Panc1 (cell line): ENCODE data around the gene FGF22. TPM values are rescaled to one million over a fixed set of nuclear protein-coding genes. Genes with fewer than 3 reads are reported as not detected.

Source experiments
- ATAC-seq: fragments of 200-7000 bp; cut with Tn5 transposase; 2 replicates; pipeline ENCODE4 v1.9.1; 2020; ENCODE audit warnings: mild to moderate bottlenecking, moderate library complexity
- BruUV-seq: library from RNA; stranded (reverse); fragments of 400-500 nt; replicated peaks from 2 replicates; lab custom pipeline; 2021; lab: Mats Ljungman, UMichigan
- CTCF ChIA-PET: fragments of 300-600 bp; sonication (Branson Sonifier 250); formaldehyde crosslinking; loops from one replicate; lab custom pipeline; 2022; ENCODE audit warnings: antibody characterized with exemption; lab: Charles Lee
- POLR2A ChIA-PET: fragments of 300-600 bp; sonication (Branson Sonifier 250); formaldehyde crosslinking; loops from one replicate; lab custom pipeline; 2022; ENCODE audit warnings: antibody characterized with exemption; lab: Charles Lee
- DNase-seq: peaks from one replicate; pipeline ENCODE4 v3.0.0-alpha.2; 2010; ENCODE audit warnings: low read depth, low spot score
- H3K27ac ChIP-seq: 2 replicates; pipeline ENCODE4 v1.5.1; 2011; ENCODE audit warnings: mild to moderate bottlenecking, low read length, inconsistent platforms
- H3K27me3 ChIP-seq: fragments of 200-500 bp; sonication (Bioruptor generic); 2 replicates; pipeline ENCODE4 v1.6.0; 2014; ENCODE audit warnings: low read length, inconsistent platforms; ENCODE audit not compliant: control insufficient read depth, insufficient read depth
- H3K36me3 ChIP-seq: fragments of 200-500 bp; sonication (Bioruptor generic); 2 replicates; pipeline ENCODE4 v1.5.1; 2014; ENCODE audit warnings: inconsistent platforms, mild to moderate bottlenecking, low read length, moderate library complexity; ENCODE audit not compliant: control insufficient read depth, insufficient read depth
- H3K4me1 ChIP-seq: 2 replicates; pipeline ENCODE4 v1.5.1; 2011; ENCODE audit warnings: inconsistent platforms, mild to moderate bottlenecking, low read length, moderate library complexity; ENCODE audit not compliant: control insufficient read depth, insufficient read depth
- H3K4me3 ChIP-seq, 2 experiments: 2 replicates each; pipeline ENCODE4 v1.5.1; 2011 to 2012; ENCODE audit warnings: low read depth in 2 of 2, low read length in 2 of 2, mild to moderate bottlenecking in 2 of 2, inconsistent platforms in 1 of 2, moderate library complexity in 1 of 2
- H3K9me3 ChIP-seq: fragments of 200-500 bp; sonication (Bioruptor generic); 2 replicates; pipeline ENCODE4 v1.5.1; 2014; ENCODE audit warnings: low read depth, mild to moderate bottlenecking, inconsistent platforms, low read length, moderate library complexity; ENCODE audit not compliant: control insufficient read depth, insufficient read depth
- CTCF ChIP-seq: fragments of 450-650 bp; IDR thresholded peaks from 2 replicates; pipeline ENCODE4 v1.5.1; 2017; ENCODE audit warnings: mild to moderate bottlenecking
- POLR2AphosphoS5 ChIP-seq: IDR thresholded peaks from 2 replicates; pipeline ENCODE4 v1.6.1; 2012; ENCODE audit warnings: mild to moderate bottlenecking, low read depth, low read length, moderate library complexity
- REST ChIP-seq, 2 experiments: IDR thresholded peaks; 2 replicates each; pipeline ENCODE4 v1.6.1; 2011 to 2012; ENCODE audit warnings: low read depth in 2 of 2, control low read depth in 1 of 2, low read length in 1 of 2, mild to moderate bottlenecking in 1 of 2, moderate library complexity in 1 of 2; ENCODE audit not compliant: insufficient read depth in 1 of 2
- SIN3A ChIP-seq: IDR thresholded peaks from 2 replicates; pipeline ENCODE4 v1.6.1; 2012; ENCODE audit warnings: low read depth, mild to moderate bottlenecking, low read length, moderate library complexity, borderline replicate concordance; ENCODE audit not compliant: insufficient read depth
- TCF7L2 ChIP-seq: IDR thresholded peaks from 2 replicates; pipeline ENCODE4 v1.6.1; 2011; ENCODE audit warnings: mild to moderate bottlenecking, low read depth, low read length, inconsistent platforms
- in situ Hi-C: cut with HindIII; loops from 2 replicates; pipeline ENCODE4 v1.10.0; 2016; ENCODE audit warnings: low sequenced_read_pairs, low pct_unique_long_range_greater_than_20kb
- intact Hi-C: fragments of 100-400 bp; cut with micrococcal nuclease; formaldehyde crosslinking; loops from one replicate; pipeline ENCODE4 v1.10.0; 2022; ENCODE audit not compliant: unreplicated experiment
- total RNA-seq: library from RNA; stranded (reverse); gene quantifications from one replicate; pipeline ENCODE4 v1.2.1, GENCODE V29; 2021; ENCODE audit not compliant: unreplicated experiment

Gene FGF22
- total RNA-seq, 1 experiment from 2014 or later, result 0.72 TPM

GRCh38 chr19:661427-662196 is 21.9 kb downstream of the FGF22 start:
- intact Hi-C loops (no loop called here), in situ Hi-C loops (no loop called here)
- CTCF ChIA-PET, result no interaction called here
- TF ChIP-seq TCF7L2 (no peak), POLR2AphosphoS5 (no peak), SIN3A (no peak), CTCF (no peak), REST (IDR thresholded peaks at IDR 0.05; ENCODE audit: insufficient read depth in 1 of 2, low read depth in 2 of 2, low read length in 1 of 2) (no peak)
- no peak for ATAC-seq
- peak overlapping the region; percentile 71 for H3K27ac ChIP-seq
- no peaks in the 10 kb centered on the region for H3K27me3 ChIP-seq
- no peaks in the 10 kb centered on the region for H3K9me3 ChIP-seq
- H3K4me1 ChIP-seq, result no peaks in the 10 kb centered on the region; the same call in 1 of the 2 replicates
- no peak for DNase-seq
- H3K4me3 ChIP-seq, result peak overlapping the region; percentile 58 to 78
- BruUV-seq, result TSS peak; percentile 71
- POLR2A ChIA-PET, result no interaction called here
- H3K36me3 ChIP-seq, result no peaks in the 10 kb centered on the region; the same call in 1 of the 2 replicates

- Histone ChIP-seq H3K4me1 (no peaks in the 10 kb centered on the region; the same call in 1 of the 2 replicates), H3K9me3 (no peaks in the 10 kb centered on the region), H3K27me3 (no peaks in the 10 kb centered on the region), H3K4me3 (peak overlapping the region; percentile 58 to 78), H3K27ac (peak overlapping the region; percentile 71), H3K36me3 (no peaks in the 10 kb centered on the region; the same call in 1 of the 2 replicates)
- POLR2A ChIA-PET, result no interaction called here
- TF ChIP-seq CTCF (no peak), TCF7L2 (no peak), SIN3A (0 out of 2 replicates have a peak, but pooled peaks have one; percentile 42), REST (IDR thresholded peaks at IDR 0.05; ENCODE audit: insufficient read depth in 1 of 2, low read depth in 2 of 2, low read length in 1 of 2) (no peak), POLR2AphosphoS5 (no peak)
- in situ Hi-C loops, result no loop called here
- ATAC-seq (no peak), DNase-seq (no peak)
- CTCF ChIA-PET, result no interaction called here
- intact Hi-C loops, result no loop called here
- no TSS peak for BruUV-seq
These were observed 22.7 kb downstream of the FGF22 start for GRCh38 chr19:662207-662961.
